Measurements from ENCODE around the gene RASL11B.

GRCh38 chr4:52862639-52863161 is 583 bp downstream of the RASL11B start:
- no peak for TF ChIP-seq POLR2AphosphoS5 (IDR thresholded peaks at IDR 0.05; ENCODE audit: low read depth, low read length)
- no peak for TF ChIP-seq ZNF776 (CRISPR knock-in tag; IDR thresholded peaks at IDR 0.05)
- no peak for TF ChIP-seq ARID2 (CRISPR knock-in tag; IDR thresholded peaks at IDR 0.05; ENCODE audit: borderline replicate concordance)
- TF ChIP-seq ZNF24 (IDR thresholded peaks at IDR 0.05), result no peak
- TF ChIP-seq REL (CRISPR knock-in tag; conservative IDR thresholded peaks at IDR 0.05), result no peak
- no peak for TF ChIP-seq MEIS1 (CRISPR knock-in tag; IDR thresholded peaks at IDR 0.05; ENCODE audit: borderline replicate concordance)
- no peak for TF ChIP-seq HNRNPK (IDR thresholded peaks at IDR 0.05; ENCODE audit: low read depth, low read length, poor library complexity, severe bottlenecking)
- TF ChIP-seq TAF1 (CRISPR knock-in tag; IDR thresholded peaks at IDR 0.05), result no peak
- no peak for TF ChIP-seq BRF2 (CRISPR knock-in tag; IDR thresholded peaks at IDR 0.05)
- no peak for TF ChIP-seq CTCF (CRISPR knock-in tag; IDR thresholded peaks at IDR 0.05)
- no peak for TF ChIP-seq MTA3 (CRISPR knock-in tag; IDR thresholded peaks at IDR 0.05)
- TF ChIP-seq PRPF4 (IDR thresholded peaks at IDR 0.05; ENCODE audit: low read depth, low read length, poor library complexity, severe bottlenecking), result no peak
- TF ChIP-seq EED (CRISPR knock-in tag; IDR thresholded peaks at IDR 0.05), result no peak

Measured in HepG2 (cell line).